Testis (tissue), 2 donors: ENCODE measurements around the gene CLMN.

ENCODE experiments used
- CTCF ChIP-seq, 3 experiments: fragments of 450-650 bp in 2 of 3; fragments of 200-600 bp in 1 of 3; sonication (generic) in 1 of 3; IDR thresholded peaks; one replicate each; pipeline ENCODE4 v1.5.1; 2016 to 2019; ENCODE audit warnings: antibody characterized with exemption in 3 of 3, mild to moderate bottlenecking in 2 of 3, moderate library complexity in 1 of 3
- POLR2A ChIP-seq: fragments of 450-650 bp; IDR thresholded peaks from one replicate; pipeline ENCODE4 v1.6.1; 2017; ENCODE audit warnings: antibody characterized with exemption, mild to moderate bottlenecking, moderate library complexity

GRCh38 chr14:95289323-95290010 is 30.2 kb downstream of the CLMN start:
- no peak for TF ChIP-seq CTCF (IDR thresholded peaks at IDR 0.05)
- TF ChIP-seq POLR2A, result no peak
